Activated CD8-positive, alpha-beta memory T cell treated with anti-CD3 and anti-CD28 coated beads, Interleukin-2, amount 10 ng/mL, durations not matched to agents 7 days and 5 days (primary cell): ENCODE data around the gene RAD51D. TPM values are rescaled to one million over a fixed set of nuclear protein-coding genes. Genes with fewer than 3 reads are reported as not detected.

ENCODE experiments used
- ATAC-seq: fragments of 150-1000 bp; cut with Tn5 transposase; one replicate; pipeline ENCODE4 v1.10.0; 2021; ENCODE audit warnings: moderate library complexity
- CTCF ChIA-PET: fragments of 350-600 bp; sonication (Branson Sonifier 250); formaldehyde crosslinking; loops from one replicate; lab custom pipeline; 2021; ENCODE audit warnings: antibody characterized with exemption; lab: Charles Lee
- DNase-seq: peaks from one replicate; pipeline ENCODE4 v3.0.0-alpha.2; 2020
- H3K27ac Mint-ChIP-seq: one replicate; pipeline ENCODE4 v1.8.0; 2021; ENCODE audit warnings: mild to moderate bottlenecking, mixed read lengths
- H3K27me3 Mint-ChIP-seq: one replicate; pipeline ENCODE4 v1.8.0; 2021; ENCODE audit warnings: mixed read lengths
- H3K36me3 Mint-ChIP-seq: one replicate; pipeline ENCODE4 v1.8.0; 2021; ENCODE audit warnings: mild to moderate bottlenecking, mixed read lengths
- H3K4me1 Mint-ChIP-seq: one replicate; pipeline ENCODE4 v1.8.0; 2021; ENCODE audit warnings: mixed read lengths
- H3K4me3 Mint-ChIP-seq: one replicate; pipeline ENCODE4 v1.8.0; 2021; ENCODE audit warnings: mild to moderate bottlenecking, moderate library complexity, mixed read lengths
- H3K9me3 Mint-ChIP-seq: one replicate; pipeline ENCODE4 v1.8.0; 2022; ENCODE audit warnings: low read depth, mixed read lengths
- total RNA-seq, 2 experiments: library from RNA; stranded (reverse); gene quantifications; one replicate each; pipeline ENCODE4 v1.2.3, GENCODE V29; 2021

Gene RAD51D
- total RNA-seq, 2 experiments from 2014 or later: 34.0 to 43.0 TPM

DNA sequence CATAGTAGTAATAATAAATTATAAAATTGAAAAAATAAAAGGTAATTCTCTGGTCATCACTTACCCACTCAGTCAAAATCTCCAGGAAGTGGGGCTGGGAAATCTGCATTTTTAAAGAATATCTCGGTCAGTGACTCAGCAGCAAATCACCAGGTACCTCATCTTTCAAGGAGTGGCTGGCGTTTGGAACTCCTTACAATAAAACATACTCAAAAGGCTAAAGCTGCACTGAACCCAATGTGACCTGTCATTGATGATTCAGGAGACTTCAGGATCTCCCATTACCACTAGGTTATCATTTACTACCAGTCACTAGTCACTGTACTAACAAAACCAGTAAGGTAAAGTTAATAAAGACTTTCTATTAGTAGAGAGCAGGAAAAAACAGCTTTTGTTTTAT, 34.7 kb downstream of the RAD51D start:
- Mint-ChIP-seq H3K4me3 (peak overlapping the region; percentile 47), H3K9me3 (no peaks in the 10 kb centered on the region), H3K4me1 (peaks cover 81% of the 10 kb centered on the region), H3K27ac (peak overlapping the region; percentile 76), H3K36me3 (peaks cover 3% of the 10 kb centered on the region), H3K27me3 (no peaks in the 10 kb centered on the region)
- DNase-seq (no peak), ATAC-seq (no peak)
- CTCF ChIA-PET: interaction anchor here (3.6 to 3.9 kb wide), 2 partner anchors 22 to 63 kb away, joined by 17 to 21 read pairs; partner anchors contain the start of gene RFFL

DNA sequence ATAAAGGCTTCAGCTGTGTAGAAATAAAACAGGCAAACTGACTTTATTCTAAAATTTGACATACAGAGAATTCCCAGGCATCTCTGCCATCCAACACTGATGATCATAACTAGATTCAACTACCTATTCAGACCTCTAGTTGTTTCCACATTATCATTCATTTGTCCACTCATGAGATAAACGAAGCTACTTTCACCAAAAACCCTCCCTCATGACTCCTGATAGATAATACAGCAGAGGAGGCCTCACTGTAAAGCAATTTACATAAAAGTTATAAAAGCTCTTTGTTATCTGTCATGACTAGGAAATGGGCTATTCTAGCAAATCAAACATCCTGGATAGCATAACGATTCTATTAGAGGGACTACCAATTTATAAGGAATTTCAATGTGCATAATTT, 36.6 kb downstream of the RAD51D start:
- ATAC-seq (no peak), DNase-seq (no peak)
- peaks cover 86% of the 10 kb centered on the region for H3K4me1 Mint-ChIP-seq
- no peaks in the 10 kb centered on the region for H3K9me3 Mint-ChIP-seq
- no peaks in the 10 kb centered on the region for H3K27me3 Mint-ChIP-seq
- peaks cover 18% of the 10 kb centered on the region for H3K36me3 Mint-ChIP-seq
- peak overlapping the region; percentile 54 for H3K4me3 Mint-ChIP-seq
- H3K27ac Mint-ChIP-seq: peak overlapping the region; percentile 92
- CTCF ChIA-PET: interaction anchor here (0.6 to 6.6 kb wide), 10 partner anchors 9 to 92 kb away, joined by 3 to 46 read pairs (median 4); partner anchors contain the start of genes RAD51D and RFFL

DNA sequence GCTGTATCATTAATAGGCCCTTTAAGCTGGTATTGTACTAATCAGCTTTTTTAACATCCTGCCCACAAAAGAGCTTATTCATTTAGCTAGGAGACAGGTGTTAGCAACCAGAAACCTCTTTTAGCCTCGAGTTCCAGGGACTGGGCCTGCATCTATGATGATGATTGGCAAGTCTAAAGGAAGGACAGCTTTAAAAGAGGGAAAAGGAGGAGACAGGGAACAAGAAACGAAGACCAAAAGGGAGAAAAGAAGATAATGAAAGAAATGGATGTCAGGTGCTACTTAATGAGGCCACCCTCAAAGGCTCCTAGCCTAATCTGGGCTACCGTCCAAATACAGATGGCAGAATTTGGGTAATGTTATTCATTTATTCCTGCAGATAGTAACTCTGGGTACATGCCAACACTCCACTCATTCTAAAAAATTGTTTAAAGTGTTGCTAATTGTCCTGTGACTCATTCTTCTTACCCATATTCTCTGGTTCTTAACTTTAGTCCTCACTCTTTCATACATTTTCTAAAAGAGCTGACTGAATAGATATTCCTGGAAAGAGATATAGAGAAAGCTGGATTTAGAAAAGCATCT, 37.5 kb downstream of the RAD51D start:
- peak overlapping the region; percentile 54 for H3K4me3 Mint-ChIP-seq
- ATAC-seq (peak; percentile 66), DNase-seq (no peak)
- CTCF ChIA-PET: interaction anchor here (1.1 to 6.6 kb wide), 10 partner anchors 8 to 91 kb away, joined by 3 to 46 read pairs (median 6); partner anchors contain the start of gene RFFL
- no peaks in the 10 kb centered on the region for H3K9me3 Mint-ChIP-seq
- peak overlapping the region; percentile 92 for H3K27ac Mint-ChIP-seq
- no peaks in the 10 kb centered on the region for H3K27me3 Mint-ChIP-seq
- H3K4me1 Mint-ChIP-seq: peaks cover 85% of the 10 kb centered on the region
- H3K36me3 Mint-ChIP-seq: peaks cover 18% of the 10 kb centered on the region

DNA sequence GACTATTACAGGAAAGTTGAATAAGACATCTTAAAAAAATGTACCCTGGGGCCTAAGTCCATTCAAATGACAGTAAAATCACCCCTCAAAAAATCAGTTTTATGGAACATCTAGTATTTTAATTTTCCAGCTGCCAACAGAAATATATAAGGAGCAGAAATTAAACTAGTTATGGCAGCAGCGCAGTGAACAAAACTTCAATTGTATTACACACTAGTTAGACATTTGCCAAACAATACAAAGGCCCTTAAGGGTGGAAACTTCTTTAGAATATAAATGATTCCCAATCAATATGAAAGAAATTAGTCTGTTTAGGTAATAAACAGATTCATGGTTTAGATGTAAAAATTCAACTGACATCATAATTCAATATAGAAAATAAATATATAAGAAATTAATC, 38.0 kb downstream of the RAD51D start:
- Mint-ChIP-seq H3K4me3 (no peak overlapping the region), H3K27ac (peak overlapping the region; percentile 96), H3K9me3 (no peaks in the 10 kb centered on the region), H3K4me1 (peaks cover 83% of the 10 kb centered on the region), H3K27me3 (no peaks in the 10 kb centered on the region), H3K36me3 (peaks cover 20% of the 10 kb centered on the region)
- CTCF ChIA-PET: interaction anchor here (1.1 to 6.6 kb wide), 9 partner anchors 8 to 91 kb away, joined by 3 to 46 read pairs (median 6); partner anchors contain the start of gene RFFL
- DNase-seq (no peak), ATAC-seq (no peak)

GRCh38 chr17:35080536-35080935, 39.1 kb downstream of the RAD51D start:
- ATAC-seq: peak; percentile 81
- Mint-ChIP-seq H3K4me3 (peak overlapping the region; percentile 29), H3K27me3 (no peaks in the 10 kb centered on the region), H3K4me1 (peaks cover 76% of the 10 kb centered on the region), H3K36me3 (peaks cover 20% of the 10 kb centered on the region), H3K9me3 (no peaks in the 10 kb centered on the region), H3K27ac (peak overlapping the region; percentile 96)
- peak; percentile 72 for DNase-seq
- CTCF ChIA-PET: interaction anchor here (1.1 to 6.6 kb wide), 7 partner anchors 9 to 58 kb away, joined by 3 to 46 read pairs (median 9); partner anchors contain the start of gene RFFL

DNA sequence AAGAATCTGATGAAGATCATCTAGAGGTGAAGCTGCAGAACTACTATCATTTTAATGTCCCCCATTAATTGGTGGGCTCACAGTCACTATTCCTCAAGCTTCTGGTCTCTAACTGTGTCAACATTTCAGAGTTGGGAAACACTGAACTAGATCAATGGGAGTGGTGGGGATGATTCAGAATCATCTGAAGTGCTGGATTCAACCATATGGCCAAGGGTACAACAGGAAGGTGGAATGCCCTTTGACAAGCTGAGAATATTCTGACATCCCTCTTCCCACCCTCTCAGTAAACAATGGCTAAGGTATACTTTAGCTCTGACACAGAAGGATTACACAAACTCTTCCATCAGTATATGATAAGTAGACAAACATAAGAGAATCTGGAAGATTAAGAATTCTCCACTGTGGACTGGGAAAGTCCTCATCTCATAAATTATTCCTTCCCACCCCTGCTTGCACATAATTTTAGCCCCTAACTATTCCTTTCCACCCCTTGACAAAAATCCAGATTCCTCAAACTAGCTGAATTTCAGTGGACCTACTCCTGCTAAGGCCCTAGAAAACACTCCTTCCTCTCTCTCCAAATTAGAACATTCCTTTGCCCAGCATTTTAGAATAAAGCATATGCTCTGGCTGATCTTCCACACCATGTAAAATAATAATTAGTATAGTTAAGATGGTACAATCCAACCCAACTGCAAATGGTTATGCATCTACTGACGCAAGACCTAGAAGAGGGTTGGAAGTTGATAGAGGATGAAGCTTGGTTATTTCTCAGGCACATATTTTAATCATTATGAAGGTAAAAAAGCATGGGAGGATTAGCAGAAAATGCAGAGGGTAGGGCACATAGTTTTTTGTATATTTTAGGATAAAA, 39.9 kb downstream of the RAD51D start:
- Mint-ChIP-seq H3K27me3 (no peaks in the 10 kb centered on the region), H3K4me1 (peaks cover 76% of the 10 kb centered on the region), H3K36me3 (peaks cover 17% of the 10 kb centered on the region), H3K4me3 (peak overlapping the region; percentile 29), H3K27ac (peak overlapping the region; percentile 96), H3K9me3 (no peaks in the 10 kb centered on the region)
- DNase-seq (no peak), ATAC-seq (no peak)
- CTCF ChIA-PET: interaction anchor here (1.0 to 6.6 kb wide), 9 partner anchors 9 to 57 kb away, joined by 3 to 46 read pairs (median 7); partner anchors contain the start of gene RFFL

DNA sequence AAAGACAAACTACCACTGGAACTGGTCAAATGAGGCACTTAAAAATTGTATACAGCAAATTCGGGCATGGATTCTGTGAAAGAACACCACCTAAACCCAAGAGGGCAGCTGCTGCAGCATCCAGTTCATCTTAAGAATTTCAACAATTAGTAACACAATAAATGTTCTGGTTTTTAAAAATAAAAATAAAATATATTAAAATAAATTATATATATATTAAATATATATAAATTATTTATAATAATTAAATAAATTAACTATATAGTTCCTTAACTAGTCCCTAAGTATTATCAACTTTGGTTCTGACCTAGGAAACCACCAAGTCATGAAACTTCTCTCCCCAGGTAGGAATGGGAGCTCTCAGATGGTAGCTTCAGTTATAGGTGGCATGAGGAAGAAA, 42.8 kb downstream of the RAD51D start:
- CTCF ChIA-PET: interaction anchor here (0.9 to 6.6 kb wide), 3 partner anchors 12 to 54 kb away, joined by 3 to 46 read pairs (median 4); partner anchors contain the start of gene RFFL
- no peaks in the 10 kb centered on the region for H3K9me3 Mint-ChIP-seq
- ATAC-seq (no peak), DNase-seq (no peak)
- H3K4me3 Mint-ChIP-seq: no peak overlapping the region
- peaks cover 24% of the 10 kb centered on the region for H3K36me3 Mint-ChIP-seq
- H3K27me3 Mint-ChIP-seq: no peaks in the 10 kb centered on the region
- peaks cover 79% of the 10 kb centered on the region for H3K4me1 Mint-ChIP-seq
- no peak overlapping the region for H3K27ac Mint-ChIP-seq

DNA sequence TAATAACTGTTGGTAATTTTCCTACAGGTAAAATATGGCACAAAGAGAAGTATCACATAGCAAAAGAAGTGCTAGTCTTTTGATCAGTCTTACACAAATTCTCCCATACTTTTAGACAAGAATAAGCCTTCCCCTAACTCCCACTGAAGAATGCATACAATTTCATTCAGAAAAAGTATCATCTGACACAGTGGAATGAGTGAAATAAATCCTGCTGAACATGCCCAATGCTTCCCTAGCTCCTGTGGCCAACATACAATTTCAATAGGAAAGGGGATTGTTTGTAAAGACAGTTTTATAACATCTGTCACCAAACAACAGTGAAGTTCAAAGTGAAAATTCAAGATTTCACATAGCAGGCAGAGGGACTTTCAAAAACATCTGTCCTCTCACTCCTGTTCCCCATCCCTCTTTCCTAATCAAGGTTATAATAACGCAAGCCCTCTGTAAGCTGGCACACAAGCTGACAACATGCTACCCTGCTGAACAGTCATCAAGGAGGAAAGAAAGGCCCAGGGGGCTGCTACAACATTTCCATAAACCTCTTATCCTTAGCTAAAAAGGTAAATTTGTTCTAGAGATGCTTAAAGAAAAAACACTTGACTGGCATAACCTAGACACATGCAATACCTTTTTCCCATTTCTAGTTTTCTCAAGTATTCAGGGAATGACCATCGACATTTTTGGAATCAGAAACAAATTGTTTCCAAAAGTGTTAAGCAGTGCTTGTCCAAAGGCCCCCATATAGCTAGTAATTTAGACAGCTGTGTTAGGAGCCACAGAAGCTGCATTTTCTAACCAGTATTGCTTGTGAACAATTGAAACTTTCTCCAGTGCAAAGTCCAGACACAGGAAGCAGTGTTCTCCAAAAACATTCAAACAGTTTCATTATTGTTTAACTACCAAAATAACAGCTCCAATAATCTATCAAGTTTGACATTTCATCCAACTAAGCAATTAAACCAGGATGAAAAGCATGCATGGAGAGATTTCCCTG, 44.7 kb downstream of the RAD51D start:
- ATAC-seq (no peak), DNase-seq (no peak)
- H3K4me1 Mint-ChIP-seq: peaks cover 71% of the 10 kb centered on the region
- CTCF ChIA-PET: interaction anchor here (2.1 to 3.3 kb wide), 5 partner anchors 8 to 52 kb away, joined by 6 to 21 read pairs (median 11); partner anchors contain the start of gene RFFL
- H3K36me3 Mint-ChIP-seq: peaks cover 36% of the 10 kb centered on the region
- peak overlapping the region; percentile 31 for H3K4me3 Mint-ChIP-seq
- no peaks in the 10 kb centered on the region for H3K9me3 Mint-ChIP-seq
- peak overlapping the region; percentile 77 for H3K27ac Mint-ChIP-seq
- no peaks in the 10 kb centered on the region for H3K27me3 Mint-ChIP-seq

DNA sequence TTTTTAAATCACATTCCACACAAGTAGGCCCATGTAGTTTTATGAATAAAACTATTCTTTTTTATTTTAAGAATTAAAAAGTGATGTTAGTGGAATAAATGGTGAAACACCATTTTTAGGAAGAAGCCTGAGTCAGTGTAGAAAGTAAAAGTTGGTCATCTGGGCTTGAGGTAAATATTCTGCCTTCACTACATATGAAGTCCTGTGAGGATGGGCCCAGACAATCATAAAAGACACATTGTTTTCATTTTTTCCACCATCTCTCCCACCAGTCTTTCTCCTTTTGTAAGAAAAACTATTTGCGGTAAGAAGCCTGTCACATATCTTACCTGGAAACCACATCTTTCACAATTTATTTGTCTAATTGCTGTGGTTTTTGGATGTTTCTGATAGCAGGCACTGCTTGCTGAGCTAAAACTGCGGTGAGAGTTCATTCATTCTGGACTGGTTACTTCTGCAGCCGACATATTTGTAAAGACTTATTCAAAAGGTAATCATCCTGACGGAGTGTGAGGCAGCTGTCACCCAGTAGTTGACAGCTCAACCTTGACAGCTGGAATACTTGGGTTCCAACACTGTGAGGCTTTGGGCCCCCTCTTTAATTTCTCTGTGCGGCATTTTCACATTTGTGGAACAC, 45.6 kb downstream of the RAD51D start:
- CTCF ChIA-PET: interaction anchor here (0.8 to 3.3 kb wide), 6 partner anchors 9 to 92 kb away, joined by 3 to 21 read pairs (median 10); partner anchors contain the start of gene RFFL
- H3K9me3 Mint-ChIP-seq: no peaks in the 10 kb centered on the region
- peak overlapping the region; percentile 80 for H3K27ac Mint-ChIP-seq
- H3K4me3 Mint-ChIP-seq: peak overlapping the region; percentile 31
- DNase-seq (no peak), ATAC-seq (peak; percentile 28)
- H3K36me3 Mint-ChIP-seq: peaks cover 28% of the 10 kb centered on the region
- H3K4me1 Mint-ChIP-seq: peaks cover 68% of the 10 kb centered on the region
- no peaks in the 10 kb centered on the region for H3K27me3 Mint-ChIP-seq

DNA sequence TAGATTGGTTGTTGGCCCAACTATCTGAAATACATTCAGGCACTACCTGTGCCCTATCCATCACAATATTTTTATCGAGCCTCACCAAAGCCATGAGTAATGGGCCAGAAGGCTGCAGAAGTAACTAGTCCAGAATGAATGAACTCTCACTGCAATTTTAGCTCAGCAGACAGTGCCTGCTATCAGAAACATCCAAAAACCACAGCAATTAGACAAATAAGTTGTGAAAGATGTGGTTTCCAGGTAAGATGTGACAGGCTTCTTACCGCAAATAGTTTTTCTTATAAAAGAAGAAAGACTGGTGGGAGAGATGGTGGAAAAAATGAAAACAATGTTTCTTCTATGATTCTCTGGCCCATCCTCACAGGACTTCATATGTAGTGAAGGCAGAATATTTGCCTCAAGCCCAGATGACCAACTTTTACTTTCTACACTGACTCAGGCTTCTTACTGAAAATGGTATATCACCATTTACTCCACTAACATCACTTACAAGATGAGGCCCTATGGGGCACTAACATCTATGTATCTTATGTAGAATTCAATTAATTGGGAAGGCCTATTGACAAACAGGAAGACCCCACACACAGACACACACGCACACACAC, 46.4 kb downstream of the RAD51D start:
- Mint-ChIP-seq H3K4me3 (peak overlapping the region; percentile 46), H3K27ac (peak overlapping the region; percentile 80), H3K27me3 (no peaks in the 10 kb centered on the region), H3K9me3 (no peaks in the 10 kb centered on the region), H3K4me1 (peaks cover 72% of the 10 kb centered on the region), H3K36me3 (peaks cover 24% of the 10 kb centered on the region)
- DNase-seq (no peak), ATAC-seq (peak; percentile 78)
- CTCF ChIA-PET: interaction anchor here (2.1 to 3.3 kb wide), 5 partner anchors 9 to 51 kb away, joined by 6 to 21 read pairs (median 11); partner anchors contain the start of gene RFFL

- no peak for ATAC-seq
- Mint-ChIP-seq H3K4me3 (no peak overlapping the region), H3K9me3 (no peaks in the 10 kb centered on the region), H3K36me3 (peaks cover 32% of the 10 kb centered on the region), H3K27ac (peak overlapping the region; percentile 1), H3K27me3 (no peaks in the 10 kb centered on the region), H3K4me1 (peaks cover 74% of the 10 kb centered on the region)
- CTCF ChIA-PET: interaction anchor here (1.0 to 1.9 kb wide), 5 partner anchors 11 to 50 kb away, joined by 4 to 7 read pairs (median 6); partner anchors contain the start of gene RAD51D
- DNase-seq: no peak
Measured at GRCh38 chr17:35069311-35069710, 50.3 kb downstream of the RAD51D start.
